Erythroblast (primary cell): ENCODE results near the gene PSMD11.
"Not testable (repeated sequence)": the region's sequence is repeated elsewhere in the genome, so short reads cannot be mapped to it uniquely, and the experiment has no call there.

Experiments used
- DNase-seq, 2 experiments: peaks; one replicate each; lab custom pipeline; 2025; lab: John Stamatoyannopoulos, UW
- GATA1 ChIP-seq: IDR thresholded peaks from 2 replicates; pipeline ENCODE4 v1.6.1; 2011; ENCODE audit warnings: low read depth, mild to moderate bottlenecking, control low read depth, low read length, moderate library complexity
- POLR2A ChIP-seq: IDR thresholded peaks from 2 replicates; pipeline ENCODE4 v1.6.1; 2011; ENCODE audit warnings: mild to moderate bottlenecking, low read length

The PSMD11 gene

GRCh38 chr17:32444301-32445073, at the start of gene PSMD11:
Gene PSMD11, plus strand, starts transcription at chr17:32444510. Its CDS starts 14 bp downstream, at chr17:32444524.
- TF ChIP-seq POLR2A: peak; percentile 73
- no peak for TF ChIP-seq GATA1
- peak; percentile 97 to 98 for DNase-seq

GRCh38 chr17:32396343-32396742, 48.0 kb upstream of the PSMD11 start:
- TF ChIP-seq POLR2A (no peak), GATA1 (no peak)
- DNase-seq: no peak

GRCh38 chr17:32398946-32399345, 45.4 kb upstream of the PSMD11 start:
- DNase-seq: no peak
- TF ChIP-seq POLR2A: no peak
- no peak for TF ChIP-seq GATA1

- DNase-seq: not testable (repeated sequence)
Observed at GRCh38 chr17:32410085-32410484, 34.2 kb upstream of the PSMD11 start.

GRCh38 chr17:32426894-32427293, 17.4 kb upstream of the PSMD11 start:
- TF ChIP-seq POLR2A (no peak), GATA1 (no peak)
- no peak for DNase-seq

GRCh38 chr17:32429598-32429997, 14.7 kb upstream of the PSMD11 start:
- no peak for DNase-seq
- TF ChIP-seq GATA1 (no peak), POLR2A (no peak)

- no peak for TF ChIP-seq POLR2A
- no peak for TF ChIP-seq GATA1
Observed at GRCh38 chr17:32440722-32441121, 3.6 kb upstream of the PSMD11 start.

GRCh38 chr17:32441886-32442285, 2.4 kb upstream of the PSMD11 start:
- TF ChIP-seq POLR2A: no peak
- no peak for TF ChIP-seq GATA1
- DNase-seq: no peak

More at GRCh38 chr17:32440722-32441121, 3.6 kb upstream of the PSMD11 start:
- DNase-seq: no peak

- DNase-seq: no peak
- no peak for TF ChIP-seq POLR2A
- TF ChIP-seq GATA1: no peak
Observed at GRCh38 chr17:32443827-32444300, 446 bp upstream of the PSMD11 start.

- TF ChIP-seq POLR2A (no peak), GATA1 (no peak)
- DNase-seq: peak; percentile 68 to 79
Observed at GRCh38 chr17:32445074-32445415, 735 bp downstream of the PSMD11 start.

- TF ChIP-seq GATA1 (no peak), POLR2A (no peak)
- DNase-seq: peak; percentile 34 to 60
Observed at GRCh38 chr17:32445497-32445896, 1.2 kb downstream of the PSMD11 start.

GRCh38 chr17:32445971-32446370, 1.7 kb downstream of the PSMD11 start:
- TF ChIP-seq GATA1 (no peak), POLR2A (no peak)
- peak; percentile 65 to 71 for DNase-seq

GRCh38 chr17:32446949-32447348, 2.6 kb downstream of the PSMD11 start:
- TF ChIP-seq POLR2A (no peak), GATA1 (no peak)

GRCh38 chr17:32449963-32450362, 5.7 kb downstream of the PSMD11 start:
- TF ChIP-seq GATA1: no peak
- no peak for TF ChIP-seq POLR2A
- DNase-seq: no peak

More at GRCh38 chr17:32446949-32447348, 2.6 kb downstream of the PSMD11 start:
- DNase-seq: no peak

- not testable (repeated sequence) for DNase-seq
Observed at GRCh38 chr17:32450379-32450778, 6.1 kb downstream of the PSMD11 start.
